GM12872 (cell line): ENCODE results near the gene PYGM.

Experiments used
- CTCF ChIP-seq: IDR thresholded peaks from 3 replicates; pipeline ENCODE4 v1.5.1; 2011; ENCODE audit warnings: low read depth, mild to moderate bottlenecking, low read length, moderate library complexity; ENCODE audit not compliant: insufficient read depth

The PYGM gene

DNA sequence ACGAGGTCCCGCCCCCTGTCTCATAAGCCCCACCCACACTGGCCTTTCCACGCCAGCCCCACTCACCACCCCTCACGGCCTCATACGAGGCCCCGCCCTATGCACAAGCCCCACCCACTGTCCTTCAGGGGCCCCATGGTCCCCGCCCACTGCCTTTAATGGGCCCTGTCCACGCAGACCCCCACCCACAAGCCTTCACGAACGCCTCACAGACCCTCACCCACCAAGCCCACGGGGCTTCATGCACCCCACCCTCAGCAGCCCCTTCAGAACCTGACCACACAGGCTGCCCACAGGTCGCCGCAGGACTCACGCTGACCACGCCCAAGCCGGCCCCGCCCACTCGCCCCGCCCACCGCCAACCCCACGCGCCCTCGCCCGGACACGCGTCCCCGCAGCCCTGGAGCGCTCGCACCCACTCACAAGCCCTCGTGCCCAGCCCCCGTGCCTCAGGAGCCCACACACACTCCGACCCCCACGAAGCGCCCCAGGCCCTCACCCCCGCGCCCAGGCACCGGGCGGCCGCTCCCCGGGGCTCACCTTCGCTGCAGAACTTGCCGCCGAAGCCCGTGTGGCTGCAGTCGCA is 47.3 kb downstream of the PYGM start:
- no peak for TF ChIP-seq CTCF

- no peak for TF ChIP-seq CTCF
Observed at GRCh38 chr11:64711956-64712362, 47.8 kb downstream of the PYGM start.

DNA sequence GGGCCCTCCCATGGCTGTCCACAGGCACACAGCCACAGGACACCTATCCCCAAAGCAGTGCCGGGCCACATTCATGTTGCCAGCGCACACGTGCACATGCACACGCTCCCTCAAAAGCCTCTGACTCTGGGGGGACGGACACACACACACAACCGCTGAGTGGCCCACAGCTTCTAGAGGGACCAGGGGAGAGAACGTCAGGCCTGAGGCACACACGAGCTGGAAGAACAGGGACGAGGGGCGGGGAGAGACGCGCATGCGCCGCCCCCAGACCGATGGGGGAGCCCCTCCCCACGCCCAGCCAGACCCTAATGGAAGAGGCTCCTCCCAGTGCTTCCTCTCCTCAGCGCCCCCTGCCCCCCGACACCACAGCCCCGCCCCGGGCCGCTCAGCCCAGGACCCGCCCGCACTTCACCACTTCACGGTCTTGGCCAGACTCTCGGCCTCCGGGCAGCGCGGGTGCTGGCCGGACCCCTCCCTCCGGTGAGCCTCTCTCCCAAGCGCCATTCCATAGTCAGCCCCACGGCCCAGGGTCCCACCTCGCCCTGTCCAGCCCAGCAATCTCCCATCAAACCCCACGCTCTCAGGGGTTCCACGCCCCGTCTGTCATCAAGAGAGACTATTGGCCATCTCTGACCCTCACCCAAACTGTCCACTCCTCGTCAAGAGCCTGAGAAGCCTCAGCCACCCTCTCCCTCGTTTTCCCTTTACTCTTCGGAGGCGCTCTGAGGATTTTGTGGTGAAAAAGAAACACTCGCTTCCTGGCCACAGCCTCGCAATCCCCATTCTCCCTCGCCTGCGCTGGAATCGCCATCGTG is 48.4 kb downstream of the PYGM start:
- no peak for TF ChIP-seq CTCF

- TF ChIP-seq CTCF: no peak
Observed at GRCh38 chr11:64710418-64711137, 49.2 kb downstream of the PYGM start.

GRCh38 chr11:64705501-64705900 is 54.3 kb downstream of the PYGM start:
- TF ChIP-seq CTCF: no peak

- no peak for TF ChIP-seq CTCF
Observed at GRCh38 chr11:64703048-64703447, 56.7 kb downstream of the PYGM start.

GRCh38 chr11:64698427-64698826 is 61.3 kb downstream of the PYGM start:
- no peak for TF ChIP-seq CTCF
